ENCODE data around the gene OR10A4. TPM values are rescaled to one million over a fixed set of nuclear protein-coding genes. Genes with fewer than 3 reads are reported as not detected.
"Not testable (repeated sequence)": the region's sequence is repeated elsewhere in the genome, so short reads cannot be mapped to it uniquely, and the experiment has no call there.

OR10A4 gene
- total and polyA plus RNA-seq, 10 of the 15 experiments (the other 5 are each of a cell fraction or from before 2014, with no cell fraction given) = not detected

DNA sequence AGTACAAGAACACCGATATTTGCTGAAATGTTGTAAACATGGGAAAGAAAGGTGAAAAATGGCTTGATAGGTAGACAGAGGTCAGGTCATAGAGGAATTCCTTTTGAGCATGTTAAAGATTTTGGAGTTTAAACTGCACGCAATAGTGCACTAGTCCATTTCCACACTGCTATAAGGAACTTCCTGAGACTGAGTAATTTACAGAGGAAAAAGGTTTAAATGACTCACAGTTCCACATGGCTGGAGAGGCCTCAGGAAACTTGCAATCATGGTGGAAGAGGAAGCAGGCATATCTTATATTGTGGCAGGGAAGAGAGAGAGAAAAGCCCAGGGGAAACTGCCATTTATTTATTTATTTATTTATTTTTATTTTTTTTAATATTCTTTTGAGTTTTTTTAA is 25.9 kb upstream of the OR10A4 start:
- ChIA-PET SMC1A (ENCODE audit: uncharacterized antibody, unreplicated experiment) (no interaction called here), POLR2A (no interaction called here), RAD21 (ENCODE audit: unreplicated experiment) (no interaction called here), CTCF (interaction anchor here (0.9 kb wide), 1 partner anchor 13 kb away, joined by 3 read pairs; no protein-coding TSS in a partner anchor)
- Histone ChIP-seq H3K79me2 (ENCODE audit: control insufficient read depth, insufficient read depth, low read length) (no peaks in the 10 kb centered on the region), H3K9ac (ENCODE audit: control insufficient read depth, insufficient read depth, low read length) (no peak overlapping the region), H3K4me2 (ENCODE audit: control insufficient read depth, insufficient read depth) (no peak overlapping the region), H2AFZ (ENCODE audit: control insufficient read depth, low read depth, low read length) (no peak overlapping the region), H3K27ac (ENCODE audit: control insufficient read depth, insufficient read depth) (no peak overlapping the region), H3K9me3 (replicated peaks; ENCODE audit: control insufficient read depth, insufficient read depth, low read length) (no peaks in the 10 kb centered on the region), H3K27me3 (replicated peaks in 1 of 2; ENCODE audit: control insufficient read depth in 2 of 2, insufficient read depth in 2 of 2, low read length in 1 of 2) (no peaks in the 10 kb centered on the region), H4K20me1 (ENCODE audit: control insufficient read depth, insufficient read depth) (no peaks in the 10 kb centered on the region), H3K4me3 (no peak overlapping the region), H3K4me1 (ENCODE audit: control insufficient read depth, insufficient read depth, low read length) (no peaks in the 10 kb centered on the region), H3K36me3 (ENCODE audit: control insufficient read depth in 2 of 2, insufficient read depth in 2 of 2, low read length in 1 of 2) (no peaks in the 10 kb centered on the region)
- 80% methylated on average over 2 of the region's 2 CpGs for WGBS (ENCODE audit: insufficient coverage, insufficient replicate concordance, low lambda C conversion rate, missing lambda C conversion rate)
- intact Hi-C loops (cut with micrococcal nuclease; ENCODE audit: unreplicated experiment) (no loop called here), in situ Hi-C loops (cut with MboI) (no loop called here)
- ATAC-seq (no peak), FAIRE-seq (no peak), DNase-seq (ENCODE audit: low read depth, low spot score) (no peak)
- TF ChIP-seq RB1 (IDR thresholded peaks at IDR 0.05; ENCODE audit: borderline replicate concordance) (no peak), HCFC1 (IDR thresholded peaks at IDR 0.05; ENCODE audit: low read length) (no peak), ASH2L (IDR thresholded peaks at IDR 0.05; ENCODE audit: borderline replicate concordance, low read depth) (no peak), IKZF1 (conservative IDR thresholded peaks at IDR 0.05) (no peak), JUND (IDR thresholded peaks at IDR 0.05; ENCODE audit: low read depth, low read length) (no peak), JUNB (IDR thresholded peaks at IDR 0.05) (no peak), NR2F1 (conservative IDR thresholded peaks at IDR 0.05) (no peak), SRF (IDR thresholded peaks at IDR 0.05; ENCODE audit: low read depth in 2 of 2, low read length in 2 of 2) (no peak), CBFB (IDR thresholded peaks at IDR 0.05; ENCODE audit: low read depth) (no peak), TCF12 (IDR thresholded peaks at IDR 0.05; ENCODE audit: low read depth, low read length) (no peak)
- TF ChIP-seq, protein P1, sequence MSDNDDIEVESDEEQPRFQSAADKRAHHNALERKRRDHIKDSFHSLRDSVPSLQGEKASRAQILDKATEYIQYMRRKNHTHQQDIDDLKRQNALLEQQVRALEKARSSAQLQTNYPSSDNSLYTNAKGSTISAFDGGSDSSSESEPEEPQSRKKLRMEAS (IDR thresholded peaks at IDR 0.05; ENCODE audit: low read depth, low read length) = no peak
- TF ChIP-seq, protein P2, sequence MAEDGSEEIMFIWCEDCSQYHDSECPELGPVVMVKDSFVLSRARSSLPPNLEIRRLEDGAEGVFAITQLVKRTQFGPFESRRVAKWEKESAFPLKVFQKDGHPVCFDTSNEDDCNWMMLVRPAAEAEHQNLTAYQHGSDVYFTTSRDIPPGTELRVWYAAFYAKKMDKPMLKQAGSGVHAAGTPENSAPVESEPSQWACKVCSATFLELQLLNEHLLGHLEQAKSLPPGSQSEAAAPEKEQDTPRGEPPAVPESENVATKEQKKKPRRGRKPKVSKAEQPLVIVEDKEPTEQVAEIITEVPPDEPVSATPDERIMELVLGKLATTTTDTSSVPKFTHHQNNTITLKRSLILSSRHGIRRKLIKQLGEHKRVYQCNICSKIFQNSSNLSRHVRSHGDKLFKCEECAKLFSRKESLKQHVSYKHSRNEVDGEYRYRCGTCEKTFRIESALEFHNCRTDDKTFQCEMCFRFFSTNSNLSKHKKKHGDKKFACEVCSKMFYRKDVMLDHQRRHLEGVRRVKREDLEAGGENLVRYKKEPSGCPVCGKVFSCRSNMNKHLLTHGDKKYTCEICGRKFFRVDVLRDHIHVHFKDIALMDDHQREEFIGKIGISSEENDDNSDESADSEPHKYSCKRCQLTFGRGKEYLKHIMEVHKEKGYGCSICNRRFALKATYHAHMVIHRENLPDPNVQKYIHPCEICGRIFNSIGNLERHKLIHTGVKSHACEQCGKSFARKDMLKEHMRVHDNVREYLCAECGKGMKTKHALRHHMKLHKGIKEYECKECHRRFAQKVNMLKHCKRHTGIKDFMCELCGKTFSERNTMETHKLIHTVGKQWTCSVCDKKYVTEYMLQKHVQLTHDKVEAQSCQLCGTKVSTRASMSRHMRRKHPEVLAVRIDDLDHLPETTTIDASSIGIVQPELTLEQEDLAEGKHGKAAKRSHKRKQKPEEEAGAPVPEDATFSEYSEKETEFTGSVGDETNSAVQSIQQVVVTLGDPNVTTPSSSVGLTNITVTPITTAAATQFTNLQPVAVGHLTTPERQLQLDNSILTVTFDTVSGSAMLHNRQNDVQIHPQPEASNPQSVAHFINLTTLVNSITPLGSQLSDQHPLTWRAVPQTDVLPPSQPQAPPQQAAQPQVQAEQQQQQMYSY (CRISPR knock-in tag; IDR thresholded peaks at IDR 0.05) = no peak
- BruUV-seq (replicated peaks) = no TSS peak

DNA sequence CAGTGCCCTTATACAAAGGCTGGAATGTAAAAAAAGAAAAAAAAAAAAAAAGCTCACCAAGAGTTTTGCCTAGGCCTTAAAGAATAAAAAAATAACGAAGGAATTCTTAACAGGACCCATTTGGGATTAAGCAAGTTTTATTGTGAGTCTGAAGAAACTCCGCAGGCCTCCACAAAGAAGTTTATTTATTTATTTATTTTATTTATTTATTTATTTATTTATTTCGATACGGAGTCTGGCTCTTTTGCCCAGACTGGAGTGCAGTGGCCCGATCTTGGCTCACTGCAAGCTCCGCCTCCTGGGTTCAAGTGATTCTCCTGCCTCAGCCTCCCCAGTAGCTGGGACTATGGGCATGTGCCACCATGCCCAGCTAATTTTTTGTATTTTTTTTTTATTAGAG is 21.6 kb upstream of the OR10A4 start:
- H2AFZ ChIP-seq (ENCODE audit: control insufficient read depth, low read depth, low read length); H3K27me3 ChIP-seq (replicated peaks in 1 of 2; ENCODE audit: control insufficient read depth in 2 of 2, insufficient read depth in 2 of 2, low read length in 1 of 2); FAIRE-seq; H4K20me1 ChIP-seq (ENCODE audit: control insufficient read depth, insufficient read depth); intact Hi-C loops (cut with micrococcal nuclease; ENCODE audit: unreplicated experiment); in situ Hi-C loops (cut with MboI); H3K36me3 ChIP-seq (ENCODE audit: control insufficient read depth in 2 of 2, insufficient read depth in 2 of 2, low read length in 1 of 2); H3K27ac ChIP-seq (ENCODE audit: control insufficient read depth, insufficient read depth); H3K4me3 ChIP-seq; H3K9me3 ChIP-seq (replicated peaks; ENCODE audit: control insufficient read depth, insufficient read depth, low read length); H3K4me2 ChIP-seq (ENCODE audit: control insufficient read depth, insufficient read depth); ATAC-seq; POLR2A ChIA-PET; BruUV-seq (replicated peaks); H3K79me2 ChIP-seq (ENCODE audit: control insufficient read depth, insufficient read depth, low read length); H3K9ac ChIP-seq (ENCODE audit: control insufficient read depth, insufficient read depth, low read length); H3K4me1 ChIP-seq (ENCODE audit: control insufficient read depth, insufficient read depth, low read length); DNase-seq (ENCODE audit: low read depth, low spot score): not testable (repeated sequence)
- CTCF ChIA-PET = interaction anchor here (1.6 kb wide), 1 partner anchor 43 kb away, joined by 9 read pairs; no protein-coding TSS in a partner anchor
- SMC1A ChIA-PET (ENCODE audit: uncharacterized antibody, unreplicated experiment) = interaction anchor here (0.7 kb wide), 1 partner anchor 8 kb away, joined by 3 read pairs; the partner anchor contains the start of gene OR10A2
- WGBS (ENCODE audit: insufficient coverage, insufficient replicate concordance, low lambda C conversion rate, missing lambda C conversion rate) = 59% methylated on average over 6 of the region's 6 CpGs
- RAD21 ChIA-PET (ENCODE audit: unreplicated experiment) = interaction anchor here (0.7 kb wide), 1 partner anchor 47 kb away, joined by 3 read pairs; no protein-coding TSS in a partner anchor
